Activated T-cell treated with anti-CD3 and anti-CD28 coated beads, Interleukin-2, amount 50 U/mL, for 48 hours (primary cell): ENCODE data around the gene PTPRH.
A peak's percentile ranks its signal among the peaks of the same experiment; 100 is the strongest.
"Not testable (repeated sequence)": the region's sequence is repeated elsewhere in the genome, so short reads cannot be mapped to it uniquely, and the experiment has no call there.

Source experiments
- DNase-seq, 2 experiments: peaks; one replicate each; pipeline ENCODE4 v3.0.0-alpha.2; 2020

PTPRH gene

DNA sequence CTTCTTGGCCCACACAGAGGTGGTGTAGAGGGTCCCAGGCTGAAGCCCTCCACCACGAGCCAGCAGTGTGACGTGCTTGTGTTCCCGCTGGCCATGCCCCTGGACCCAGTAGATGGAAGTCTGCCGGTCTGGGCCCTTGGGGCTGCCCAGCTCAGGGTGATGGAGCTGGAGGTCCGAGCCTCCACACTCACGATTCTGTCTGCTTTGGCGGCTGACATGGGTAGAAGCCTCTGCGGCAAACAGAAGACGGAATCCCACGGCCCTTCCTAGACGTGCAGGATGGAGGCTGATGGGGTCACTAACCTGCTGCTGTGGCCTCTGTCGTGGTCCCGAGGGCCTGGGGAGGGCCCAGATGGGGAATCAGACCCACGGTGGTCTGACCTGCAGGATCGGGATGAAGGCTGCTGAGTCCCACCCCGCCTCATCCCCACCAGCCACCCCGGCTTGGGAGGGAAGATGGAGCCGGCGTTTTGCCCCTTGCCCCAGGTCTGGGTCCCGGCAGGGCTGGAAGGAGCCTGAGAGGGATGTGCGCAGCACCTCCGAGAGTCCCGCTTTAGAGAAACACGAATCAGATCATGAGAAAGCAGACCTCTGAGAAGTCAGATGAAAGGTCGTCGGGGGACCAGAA, 14.9 kb upstream of the PTPRH start:
- no peak for DNase-seq

GRCh38 chr19:55223291-55224037, 14.2 kb upstream of the PTPRH start:
- no peak for DNase-seq

DNA sequence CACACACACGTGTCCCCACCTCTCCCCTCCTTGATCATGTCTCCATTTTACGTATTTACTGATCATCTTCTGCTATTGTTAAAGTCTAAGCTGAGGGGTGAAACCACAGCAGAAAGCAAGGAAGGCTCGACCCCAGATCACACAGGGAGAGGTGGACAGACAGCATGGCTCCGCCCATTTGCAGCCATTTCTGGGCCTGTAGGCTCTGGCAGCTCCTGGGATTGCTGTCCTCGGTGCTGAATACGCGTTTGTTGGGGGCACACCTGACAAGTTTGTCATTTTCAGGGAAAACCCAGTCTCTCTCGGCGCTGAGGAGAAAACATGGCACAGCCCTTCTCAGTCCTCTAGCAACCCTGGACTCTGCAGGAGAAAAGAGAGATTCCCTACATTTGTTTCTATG, 11.2 kb upstream of the PTPRH start:
- no peak for DNase-seq

DNA sequence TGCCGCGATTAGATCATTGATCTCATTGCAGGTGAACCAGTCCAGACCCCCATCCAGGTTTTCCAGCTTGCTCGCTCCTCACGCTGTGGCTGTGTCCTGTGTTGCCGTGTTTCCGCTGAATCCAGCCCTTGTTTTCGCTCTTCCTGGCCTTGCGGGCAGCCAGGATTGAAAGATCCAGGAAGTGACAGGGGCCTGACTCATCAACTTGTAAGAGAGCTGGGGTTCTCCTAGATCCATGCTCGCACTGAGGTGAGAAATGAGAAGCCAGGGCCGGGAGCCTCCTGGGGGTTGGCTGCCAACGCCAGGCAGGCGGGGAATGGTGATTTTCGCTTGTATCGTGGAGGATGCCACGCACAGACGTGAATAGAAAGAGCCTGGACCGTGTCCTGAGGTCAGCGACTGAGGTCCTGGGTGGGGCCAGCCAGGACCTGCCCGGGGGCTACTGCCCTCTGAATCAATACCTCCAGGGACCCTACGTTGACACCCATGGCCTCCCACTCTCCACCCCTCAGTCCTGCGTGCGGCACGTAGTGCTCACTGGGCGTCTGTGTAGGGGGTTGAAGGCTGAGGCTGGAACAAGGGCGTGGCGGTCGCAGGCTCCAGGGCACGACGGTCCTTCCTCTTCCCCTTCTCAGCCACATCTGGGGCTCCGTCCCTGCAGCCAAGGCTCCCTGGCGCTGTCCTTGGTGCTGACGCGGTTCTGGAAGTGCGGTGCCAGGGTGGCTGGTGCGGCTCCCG, 7.3 kb upstream of the PTPRH start:
- DNase-seq: peak; percentile 66 to 72

DNA sequence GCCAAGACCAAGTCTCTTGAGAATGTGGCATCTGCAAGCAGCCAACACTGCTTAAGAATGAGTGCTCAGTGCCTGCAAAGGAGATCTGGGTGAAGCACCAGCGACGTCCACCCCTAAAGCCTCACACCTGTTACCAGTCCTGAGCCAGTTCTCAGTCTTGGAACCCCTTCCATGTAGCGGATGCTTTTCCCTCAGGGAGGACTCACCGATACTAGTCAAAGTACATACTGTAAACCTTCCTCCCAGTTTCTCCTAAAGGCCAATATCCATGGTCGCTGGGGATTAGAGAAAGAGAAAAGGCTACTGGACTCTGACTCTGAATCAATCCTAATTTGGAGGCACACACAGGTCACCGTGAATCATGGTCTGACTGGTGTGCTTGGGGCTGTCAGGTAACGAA, 4.2 kb upstream of the PTPRH start:
- no peak for DNase-seq

GRCh38 chr19:55212447-55212846, 3.1 kb upstream of the PTPRH start:
- peak; percentile 62 to 72 for DNase-seq

GRCh38 chr19:55209693-55210472, 582 bp upstream of the PTPRH start:
- DNase-seq: no peak

GRCh38 chr19:55206664-55207500, 2.4 kb downstream of the PTPRH start:
- peak; percentile 60 to 73 for DNase-seq

DNA sequence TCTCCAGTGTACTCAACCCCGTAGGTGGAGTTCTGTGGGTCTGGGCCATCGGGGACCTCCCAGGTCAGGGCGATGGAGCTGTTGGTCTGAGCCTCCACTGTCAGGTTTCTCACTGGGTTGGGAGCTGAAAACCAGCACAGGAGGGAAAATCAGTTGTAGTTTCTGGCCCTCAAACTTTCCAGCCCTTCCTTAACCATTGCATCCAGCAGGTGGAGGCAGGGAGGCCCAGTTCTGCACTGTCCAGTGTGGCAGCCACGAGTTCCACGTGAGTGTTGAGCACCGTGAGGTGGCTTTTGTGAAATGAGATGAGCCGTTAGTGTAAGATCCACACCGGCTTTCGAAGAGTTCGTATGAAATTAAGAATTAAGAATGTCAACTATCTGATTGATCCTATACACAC, 7.1 kb downstream of the PTPRH start:
- not testable (repeated sequence) for DNase-seq

GRCh38 chr19:55199620-55200204, 9.6 kb downstream of the PTPRH start:
- DNase-seq: no peak

GRCh38 chr19:55198651-55199050, 10.7 kb downstream of the PTPRH start:
- no peak for DNase-seq

DNA sequence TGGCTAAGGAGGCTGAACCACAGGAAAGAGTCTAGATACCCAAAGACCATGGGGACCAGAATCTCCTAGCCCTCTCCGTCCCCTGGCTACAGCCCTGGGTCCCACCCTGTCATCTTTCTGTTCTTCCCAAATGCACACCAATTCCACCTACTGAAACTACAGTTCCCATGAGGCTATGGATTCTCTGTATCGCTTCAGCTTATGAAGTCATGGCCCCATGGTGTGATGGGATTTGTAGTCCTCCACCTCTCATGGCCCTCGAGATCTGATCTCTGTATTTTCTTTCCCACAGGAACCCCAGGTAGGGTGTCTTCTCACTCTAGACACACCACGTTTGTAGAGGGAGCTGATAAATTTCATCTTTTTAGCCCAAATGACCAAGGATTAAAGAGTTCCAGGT, 11.8 kb downstream of the PTPRH start:
- DNase-seq: no peak

- DNase-seq: no peak
Observed at GRCh38 chr19:55196803-55197202, 12.5 kb downstream of the PTPRH start.

DNA sequence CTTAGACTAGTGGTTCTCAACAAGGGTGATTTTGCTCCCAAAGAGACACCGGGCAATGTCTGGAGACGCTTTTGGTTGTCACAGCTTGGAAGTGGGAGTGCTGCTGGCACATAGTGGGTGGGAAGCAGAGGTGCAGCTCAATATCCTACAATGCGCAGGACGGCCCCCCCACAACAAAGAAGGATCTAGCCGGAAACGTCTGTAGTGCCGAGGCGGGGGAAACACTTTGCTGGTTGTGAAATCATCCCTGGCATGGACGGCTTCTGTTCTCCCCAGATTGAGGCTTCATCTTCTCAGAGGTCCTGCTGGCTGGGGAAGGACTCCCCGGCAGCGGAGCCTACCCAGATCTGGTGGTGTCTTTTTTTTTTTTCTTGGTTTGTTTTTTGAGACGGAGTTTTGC, 15.8 kb downstream of the PTPRH start:
- no peak for DNase-seq

GRCh38 chr19:55189403-55189835, 19.9 kb downstream of the PTPRH start:
- DNase-seq: no peak

- no peak for DNase-seq
Observed at GRCh38 chr19:55188625-55189024, 20.7 kb downstream of the PTPRH start.

- no peak for DNase-seq
Observed at GRCh38 chr19:55186080-55186479, 23.2 kb downstream of the PTPRH start.

GRCh38 chr19:55181740-55182139, 27.6 kb downstream of the PTPRH start:
- DNase-seq: no peak

GRCh38 chr19:55179606-55180484, 29.5 kb downstream of the PTPRH start, which contains the start of gene SYT5:
SYT5 (minus strand) TSS chr19:55180289; CDS start chr19:55179041, 1,248 bp downstream.
- peak; percentile 73 to 81 for DNase-seq

- peak; percentile 90 to 92 for DNase-seq
Observed at GRCh38 chr19:55178781-55179599, 30.3 kb downstream of the PTPRH start.
